Peyer's patch (tissue), 4 donors: Measurements from ENCODE around the gene KCNK2.

Experiments
- POLR2A ChIP-seq, 2 donors: fragments of 450-650 bp; IDR thresholded peaks; one replicate each; pipeline ENCODE4 v1.5.1; 2017; ENCODE audit warnings: antibody characterized with exemption in 2 of 2, mild to moderate bottlenecking in 2 of 2, moderate library complexity in 2 of 2
- TF ChIP-seq, protein P1 (sequence below), 6 experiments: fragments of 450-650 bp in 4 of 6; fragments of 200-600 bp in 2 of 6; sonication (generic) in 1 of 6; IDR thresholded peaks; one replicate each; pipeline ENCODE4 v1.5.1; 2017 to 2019; ENCODE audit warnings: antibody characterized with exemption in 6 of 6, mild to moderate bottlenecking in 3 of 6, moderate library complexity in 1 of 6

DNA sequence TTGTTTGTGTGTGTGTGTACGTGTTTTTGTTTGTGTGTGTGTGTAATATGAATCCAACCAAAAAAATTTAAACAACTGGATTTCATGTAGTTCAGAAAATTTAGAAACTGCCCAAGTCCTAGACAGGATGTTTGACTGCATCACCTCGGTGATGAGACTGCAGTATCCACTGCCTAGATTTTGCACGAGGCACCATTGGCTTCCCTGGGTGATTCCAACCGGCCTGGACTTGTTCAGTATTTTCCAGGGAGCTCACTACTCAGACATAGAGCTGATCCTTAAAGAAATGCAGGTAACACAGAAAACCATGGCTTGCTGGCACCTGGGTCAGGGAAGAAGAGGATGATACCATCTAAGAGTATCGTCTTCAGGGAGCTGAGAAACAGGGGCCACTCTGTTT is 18.2 kb upstream of the KCNK2 start:
- TF ChIP-seq, protein P1, sequence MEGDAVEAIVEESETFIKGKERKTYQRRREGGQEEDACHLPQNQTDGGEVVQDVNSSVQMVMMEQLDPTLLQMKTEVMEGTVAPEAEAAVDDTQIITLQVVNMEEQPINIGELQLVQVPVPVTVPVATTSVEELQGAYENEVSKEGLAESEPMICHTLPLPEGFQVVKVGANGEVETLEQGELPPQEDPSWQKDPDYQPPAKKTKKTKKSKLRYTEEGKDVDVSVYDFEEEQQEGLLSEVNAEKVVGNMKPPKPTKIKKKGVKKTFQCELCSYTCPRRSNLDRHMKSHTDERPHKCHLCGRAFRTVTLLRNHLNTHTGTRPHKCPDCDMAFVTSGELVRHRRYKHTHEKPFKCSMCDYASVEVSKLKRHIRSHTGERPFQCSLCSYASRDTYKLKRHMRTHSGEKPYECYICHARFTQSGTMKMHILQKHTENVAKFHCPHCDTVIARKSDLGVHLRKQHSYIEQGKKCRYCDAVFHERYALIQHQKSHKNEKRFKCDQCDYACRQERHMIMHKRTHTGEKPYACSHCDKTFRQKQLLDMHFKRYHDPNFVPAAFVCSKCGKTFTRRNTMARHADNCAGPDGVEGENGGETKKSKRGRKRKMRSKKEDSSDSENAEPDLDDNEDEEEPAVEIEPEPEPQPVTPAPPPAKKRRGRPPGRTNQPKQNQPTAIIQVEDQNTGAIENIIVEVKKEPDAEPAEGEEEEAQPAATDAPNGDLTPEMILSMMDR (IDR thresholded peaks at IDR 0.05) = no peak
- TF ChIP-seq POLR2A (IDR thresholded peaks at IDR 0.05) = no peak
